A673 (cell line): ENCODE measurements around the gene ATG13.
"Not testable (repeated sequence)": the region's sequence is repeated elsewhere in the genome, so short reads cannot be mapped to it uniquely, and the experiment has no call there.

Source experiments
- EZH2 ChIP-seq: fragments of 200-600 bp; sonication (generic); IDR thresholded peaks from 2 replicates; pipeline ENCODE4 v1.6.1; 2017; ENCODE audit warnings: borderline replicate concordance, low read depth, mild to moderate bottlenecking, mixed read lengths, antibody characterized with exemption, low read length; ENCODE audit not compliant: poor library complexity, severe bottlenecking
- TF ChIP-seq, protein P1 (sequence below): fragments of 300-800, 200-600 bp; sonication (generic); conservative IDR thresholded peaks from 2 replicates; pipeline ENCODE4 v1.5.1; 2017; ENCODE audit warnings: low read depth, mild to moderate bottlenecking, antibody characterized with exemption, low read length, moderate library complexity, mixed read lengths

DNA sequence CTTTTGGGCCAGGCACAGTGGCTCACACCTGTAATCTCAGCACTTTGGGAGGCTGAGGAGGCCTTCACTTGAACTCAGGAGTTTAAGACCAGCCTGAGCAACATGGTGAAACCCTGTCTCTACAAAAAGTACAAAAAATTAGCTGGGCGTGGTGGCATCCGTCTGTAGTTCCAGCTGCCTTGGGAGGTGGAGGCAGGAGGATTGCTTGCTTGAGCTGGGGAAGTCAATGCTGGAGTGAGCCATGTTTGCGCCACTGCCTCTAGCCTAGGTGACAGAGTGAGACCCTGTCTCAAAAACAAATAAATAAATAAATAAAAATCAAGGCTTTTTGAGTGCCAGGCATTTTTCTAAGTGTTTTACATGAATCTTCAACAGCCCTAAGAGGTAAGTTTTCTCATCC, 53.2 kb downstream of the ATG13 start:
- TF ChIP-seq EZH2 = not testable (repeated sequence)
- TF ChIP-seq, protein P1, sequence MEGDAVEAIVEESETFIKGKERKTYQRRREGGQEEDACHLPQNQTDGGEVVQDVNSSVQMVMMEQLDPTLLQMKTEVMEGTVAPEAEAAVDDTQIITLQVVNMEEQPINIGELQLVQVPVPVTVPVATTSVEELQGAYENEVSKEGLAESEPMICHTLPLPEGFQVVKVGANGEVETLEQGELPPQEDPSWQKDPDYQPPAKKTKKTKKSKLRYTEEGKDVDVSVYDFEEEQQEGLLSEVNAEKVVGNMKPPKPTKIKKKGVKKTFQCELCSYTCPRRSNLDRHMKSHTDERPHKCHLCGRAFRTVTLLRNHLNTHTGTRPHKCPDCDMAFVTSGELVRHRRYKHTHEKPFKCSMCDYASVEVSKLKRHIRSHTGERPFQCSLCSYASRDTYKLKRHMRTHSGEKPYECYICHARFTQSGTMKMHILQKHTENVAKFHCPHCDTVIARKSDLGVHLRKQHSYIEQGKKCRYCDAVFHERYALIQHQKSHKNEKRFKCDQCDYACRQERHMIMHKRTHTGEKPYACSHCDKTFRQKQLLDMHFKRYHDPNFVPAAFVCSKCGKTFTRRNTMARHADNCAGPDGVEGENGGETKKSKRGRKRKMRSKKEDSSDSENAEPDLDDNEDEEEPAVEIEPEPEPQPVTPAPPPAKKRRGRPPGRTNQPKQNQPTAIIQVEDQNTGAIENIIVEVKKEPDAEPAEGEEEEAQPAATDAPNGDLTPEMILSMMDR = not testable (repeated sequence)
